Stimulated activated CD4-positive, alpha-beta T cell treated with anti-CD3 and anti-CD28 coated beads, TNF-alpha, amount 100 ng/mL, for 24 hours (primary cell): ENCODE data around the gene SYCP2L.

Experiments
- DNase-seq, 3 experiments: peaks; one replicate each; pipeline ENCODE4 v3.0.0-alpha.2; 2020; ENCODE audit warnings: low read depth in 3 of 3

The SYCP2L gene

GRCh38 chr6:11007715-11008608, 121.1 kb downstream of the SYCP2L start:
- DNase-seq, result no peak

DNA sequence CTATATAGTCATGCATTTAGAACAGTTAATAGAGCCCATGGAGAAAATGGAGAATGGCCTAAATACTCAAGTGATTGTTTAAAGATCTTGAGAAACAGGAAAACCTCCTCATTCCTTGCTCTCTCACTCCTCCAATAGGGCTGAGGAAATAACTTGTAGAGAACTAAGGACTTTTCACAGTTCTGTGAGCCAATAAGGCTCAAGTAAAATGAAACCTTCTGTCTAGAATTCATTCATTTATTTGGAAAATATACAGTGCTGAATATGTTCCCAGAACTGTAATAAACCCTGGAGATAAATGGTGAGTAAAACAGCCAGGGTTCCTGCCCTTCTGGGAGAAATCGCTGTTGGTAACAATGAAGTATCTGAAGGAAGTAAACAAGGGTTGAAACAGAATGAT, 122.0 kb downstream of the SYCP2L start:
- DNase-seq, result no peak

GRCh38 chr6:11009353-11009752, 122.5 kb downstream of the SYCP2L start:
- no peak for DNase-seq

DNA sequence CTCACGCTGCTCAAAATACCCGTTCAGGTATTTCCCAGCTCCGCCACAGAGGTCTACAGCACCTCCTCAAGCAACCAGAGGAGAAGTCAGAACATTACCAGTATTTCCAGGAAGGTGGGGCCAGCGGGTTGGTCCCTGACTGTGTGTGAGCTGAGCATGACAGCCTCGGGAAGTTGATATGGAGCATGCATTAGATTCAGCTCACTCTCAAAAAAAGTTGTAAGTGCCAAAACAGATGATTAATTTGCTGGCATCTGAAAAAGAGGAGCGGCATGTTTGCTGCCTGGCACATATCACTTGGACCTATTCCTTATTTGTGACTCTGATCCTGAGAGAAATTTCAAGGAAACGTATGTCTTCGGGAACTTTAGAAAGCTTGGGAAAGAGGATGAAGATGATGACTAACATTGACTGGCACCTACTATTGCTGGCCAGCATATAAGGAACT, 125.0 kb downstream of the SYCP2L start:
- DNase-seq, result no peak

GRCh38 chr6:11012295-11012754, 125.5 kb downstream of the SYCP2L start:
- DNase-seq, result no peak

DNA sequence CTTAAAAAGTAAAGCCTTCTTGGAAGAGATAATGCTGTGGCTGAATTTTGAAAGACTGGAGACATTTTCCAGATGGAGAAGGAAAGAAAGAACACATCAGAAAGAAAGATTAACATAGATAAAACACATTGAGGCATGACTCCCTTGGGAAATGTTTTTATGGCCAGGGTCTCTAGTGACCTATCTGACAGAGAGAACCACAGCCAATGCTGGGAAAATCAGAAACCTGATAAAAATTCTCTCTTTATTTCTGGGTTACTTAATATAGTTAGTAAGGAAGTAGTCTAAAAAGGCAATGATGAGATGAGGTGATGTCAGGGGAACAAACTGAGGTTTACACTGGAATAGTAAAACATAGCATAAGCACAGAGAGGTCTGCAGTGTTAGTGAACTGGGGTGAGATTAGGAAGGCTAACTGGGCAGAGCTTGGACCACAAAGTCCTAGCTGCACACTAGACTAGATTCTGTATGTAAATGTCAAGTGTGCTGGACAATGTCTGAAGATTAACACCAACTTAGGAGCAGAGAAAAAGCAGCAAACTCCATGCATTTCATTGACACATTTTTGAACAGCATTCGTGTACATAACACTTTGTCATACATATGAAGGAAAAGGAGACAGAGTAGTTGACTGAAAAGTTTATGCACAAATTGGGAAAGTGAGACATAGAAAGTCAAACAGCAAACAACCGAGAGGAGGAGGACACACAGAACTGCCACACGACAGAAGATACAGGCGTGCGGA, 126.3 kb downstream of the SYCP2L start:
- no peak for DNase-seq

- no peak for DNase-seq
Measured at GRCh38 chr6:11013721-11014070, 126.8 kb downstream of the SYCP2L start.

DNA sequence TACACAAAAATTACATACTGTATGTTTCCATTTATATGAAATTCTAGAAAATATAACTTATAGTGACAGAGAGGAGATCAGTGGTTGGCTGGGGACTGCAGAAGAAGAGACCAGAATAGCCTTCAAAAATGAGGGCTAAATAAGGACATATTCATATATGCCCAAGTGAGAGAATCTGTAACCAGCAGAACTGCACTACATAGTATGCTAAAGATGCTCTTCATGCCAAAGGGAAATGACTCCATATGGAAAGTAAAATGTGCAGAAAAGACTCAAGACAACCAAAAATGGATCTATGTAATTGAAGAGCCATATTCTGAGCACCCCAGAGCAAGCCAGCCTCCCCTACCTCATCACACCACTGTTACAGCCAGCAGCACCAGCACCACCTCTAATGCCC, 128.2 kb downstream of the SYCP2L start:
- no peak for DNase-seq

DNA sequence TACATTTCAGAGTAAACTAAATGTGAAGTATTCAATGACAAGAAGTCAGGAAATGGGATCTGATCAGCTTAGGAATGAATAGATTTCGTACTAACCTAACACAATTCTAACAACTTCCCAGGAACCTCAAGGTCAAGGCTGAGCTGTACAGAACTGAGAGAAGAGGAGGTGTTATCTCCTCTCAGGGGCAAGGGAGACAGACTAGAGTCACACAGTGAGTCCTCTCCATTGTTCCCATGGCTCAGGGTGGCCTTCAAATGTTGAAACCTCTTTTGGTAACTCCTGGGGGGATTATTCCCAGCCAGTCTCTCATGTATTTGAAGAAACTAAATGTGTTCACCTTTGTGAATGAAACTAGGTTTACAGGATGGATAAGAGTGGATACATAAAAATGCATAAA, 129.6 kb downstream of the SYCP2L start:
- no peak for DNase-seq

GRCh38 chr6:11017090-11017489, 130.2 kb downstream of the SYCP2L start:
- no peak for DNase-seq

DNA sequence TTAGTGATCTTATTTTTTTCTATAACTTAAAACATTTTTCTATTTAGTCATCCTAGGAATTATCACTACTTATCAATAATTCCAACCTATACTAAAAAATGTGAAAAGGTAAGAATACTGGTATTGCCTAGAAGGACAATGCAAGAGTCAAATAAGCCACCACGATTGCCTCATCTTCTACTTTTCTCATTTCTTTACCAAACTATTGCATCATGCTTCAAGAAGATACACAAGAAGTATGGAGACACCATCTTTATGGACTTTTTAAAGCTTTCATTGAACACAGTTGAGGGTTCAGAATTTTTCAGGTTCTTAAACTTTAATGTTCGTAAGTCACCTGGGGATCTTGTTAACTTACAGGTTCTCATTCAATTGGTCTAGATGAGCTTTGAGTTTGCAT, 131.4 kb downstream of the SYCP2L start:
- no peak for DNase-seq

GRCh38 chr6:11021003-11021402, 134.2 kb downstream of the SYCP2L start:
- no peak for DNase-seq

DNA sequence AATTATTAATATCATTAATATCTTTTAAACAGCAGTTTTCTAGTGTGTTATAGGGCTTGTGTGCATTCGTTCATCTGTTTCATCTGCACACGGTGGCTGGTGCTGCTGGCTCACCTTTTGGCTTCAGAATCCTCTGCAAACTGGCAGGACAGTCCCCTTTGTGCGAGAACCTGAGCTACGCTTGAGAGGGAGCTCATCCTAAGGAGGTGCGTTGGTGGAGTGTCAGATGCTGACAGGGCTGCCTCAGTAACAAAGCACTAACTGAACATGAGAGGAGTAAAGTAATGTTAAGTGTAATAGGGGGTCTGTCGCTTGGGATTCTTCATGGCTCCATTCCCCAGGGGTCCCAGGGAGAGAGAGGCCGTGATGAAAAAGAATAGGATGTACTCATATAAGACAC, 134.9 kb downstream of the SYCP2L start:
- DNase-seq, result no peak

DNA sequence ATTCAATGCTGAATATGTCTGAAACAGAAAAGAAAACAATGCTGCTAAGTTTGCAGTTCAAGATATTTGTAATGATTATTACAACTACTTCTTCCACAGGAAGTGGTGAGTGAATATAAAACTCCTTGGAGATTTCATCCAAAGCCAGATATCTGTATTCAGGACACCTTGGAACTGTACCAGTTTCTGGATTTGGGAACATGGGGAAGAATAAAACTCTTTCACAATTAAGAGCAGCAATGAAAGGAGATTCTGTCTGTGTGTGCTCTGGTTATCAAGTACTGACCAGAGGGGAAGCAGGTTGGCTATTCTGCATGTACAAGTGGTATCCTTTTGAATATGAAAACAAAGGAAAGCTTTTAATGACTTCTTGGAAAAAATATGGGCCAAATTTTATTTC, 136.2 kb downstream of the SYCP2L start:
- no peak for DNase-seq
